ENCODE measurements around the gene CGNL1. TPM values are rescaled to one million over a fixed set of nuclear protein-coding genes. Genes with fewer than 3 reads are reported as not detected.
A peak's percentile ranks its signal among the peaks of the same experiment; 100 is the strongest.

CGNL1 gene
- total RNA-seq, 2 donors from 2014 or later: 82.6 to 98.0 TPM

- TF ChIP-seq CTCF (conservative IDR thresholded peaks at IDR 0.05): no peak
- Histone ChIP-seq H3K9me3 (ENCODE audit: control insufficient read depth, low read length) (peaks cover 4% of the 10 kb centered on the region), H3K9ac (ENCODE audit: extremely low read depth, low read length, poor library complexity, severe bottlenecking) (no peak overlapping the region), H3K4me3 (ENCODE audit: low read length) (no peak overlapping the region), H3K27me3 (ENCODE audit: control insufficient read depth, insufficient read depth, low read length, poor library complexity, severe bottlenecking) (no peaks in the 10 kb centered on the region), H3K36me3 (ENCODE audit: control insufficient read depth, insufficient read depth, low read length) (no peaks in the 10 kb centered on the region), H3K27ac (ENCODE audit: low read depth, low read length) (no peak overlapping the region), H3K4me1 (ENCODE audit: control insufficient read depth, insufficient read depth, low read length) (peaks cover 10% of the 10 kb centered on the region)
- WGBS, 2 experiments (ENCODE audit: insufficient coverage in 1 of 2, insufficient read length in 1 of 2): 92 to 100% methylated on average over 1 of the region's 1 CpG
- Mint-ChIP-seq H3K36me3 (ENCODE audit: low read depth) (no peaks in the 10 kb centered on the region), H3K9me3 (peaks cover 5% of the 10 kb centered on the region), H3K27ac (no peak overlapping the region), H3K27me3 (ENCODE audit: insufficient read depth) (no peaks in the 10 kb centered on the region), H3K4me1 (peaks cover 18% of the 10 kb centered on the region), H3K4me3 (no peak overlapping the region)
- DNase-seq: no peak
Measured at GRCh38 chr15:57363661-57364060, 12.6 kb upstream of the CGNL1 start.

- H3K27me3 ChIP-seq (ENCODE audit: control insufficient read depth, insufficient read depth, low read length, poor library complexity, severe bottlenecking): no peaks in the 10 kb centered on the region
- peaks cover 4% of the 10 kb centered on the region for H3K9me3 ChIP-seq (ENCODE audit: control insufficient read depth, low read length)
- H3K4me1 Mint-ChIP-seq: peaks cover 18% of the 10 kb centered on the region
- peak; percentile 78 for TF ChIP-seq CTCF (conservative IDR thresholded peaks at IDR 0.05)
- peak; percentile 81 for DNase-seq
- H3K9me3 Mint-ChIP-seq: peaks cover 5% of the 10 kb centered on the region
- H3K27ac ChIP-seq (ENCODE audit: low read depth, low read length): no peak overlapping the region
- 84% methylated on average over 7 to 9 of the region's 9 CpGs for WGBS, 2 experiments (ENCODE audit: insufficient coverage in 1 of 2, insufficient read length in 1 of 2)
- no peaks in the 10 kb centered on the region for H3K27me3 Mint-ChIP-seq (ENCODE audit: insufficient read depth)
- peak overlapping the region; percentile 65 for H3K27ac Mint-ChIP-seq
- no peak overlapping the region for H3K9ac ChIP-seq (ENCODE audit: extremely low read depth, low read length, poor library complexity, severe bottlenecking)
- H3K4me3 ChIP-seq (ENCODE audit: low read length): no peak overlapping the region
- H3K36me3 Mint-ChIP-seq (ENCODE audit: low read depth): no peaks in the 10 kb centered on the region
- H3K36me3 ChIP-seq (ENCODE audit: control insufficient read depth, insufficient read depth, low read length): no peaks in the 10 kb centered on the region
- peaks cover 10% of the 10 kb centered on the region for H3K4me1 ChIP-seq (ENCODE audit: control insufficient read depth, insufficient read depth, low read length)
- H3K4me3 Mint-ChIP-seq: no peak overlapping the region
Measured at GRCh38 chr15:57364282-57365007, 11.9 kb upstream of the CGNL1 start.

- no peak overlapping the region for H3K9ac ChIP-seq (ENCODE audit: extremely low read depth, low read length, poor library complexity, severe bottlenecking)
- H3K9me3 ChIP-seq (ENCODE audit: control insufficient read depth, low read length): no peaks in the 10 kb centered on the region
- Mint-ChIP-seq H3K4me1 (peaks cover 25% of the 10 kb centered on the region), H3K9me3 (no peaks in the 10 kb centered on the region), H3K27me3 (ENCODE audit: insufficient read depth) (peaks cover 2% of the 10 kb centered on the region), H3K36me3 (ENCODE audit: low read depth) (no peaks in the 10 kb centered on the region), H3K4me3 (no peak overlapping the region), H3K27ac (no peak overlapping the region)
- no peak overlapping the region for H3K27ac ChIP-seq (ENCODE audit: low read depth, low read length)
- H3K4me3 ChIP-seq (ENCODE audit: low read length): no peak overlapping the region
- no peaks in the 10 kb centered on the region for H3K27me3 ChIP-seq (ENCODE audit: control insufficient read depth, insufficient read depth, low read length, poor library complexity, severe bottlenecking)
- DNase-seq: no peak
- H3K36me3 ChIP-seq (ENCODE audit: control insufficient read depth, insufficient read depth, low read length): no peaks in the 10 kb centered on the region
- H3K4me1 ChIP-seq (ENCODE audit: control insufficient read depth, insufficient read depth, low read length): peaks cover 10% of the 10 kb centered on the region
- TF ChIP-seq CTCF (conservative IDR thresholded peaks at IDR 0.05): no peak
- WGBS, 2 experiments (ENCODE audit: insufficient coverage in 1 of 2, insufficient read length in 1 of 2): 91 to 100% methylated on average over 4 of the region's 4 CpGs
Measured at GRCh38 chr15:57367556-57367955, 8.7 kb upstream of the CGNL1 start.

Data from endodermal cell (in vitro differentiated cells).